ENCODE measurements around the gene CDIPT.

The CDIPT gene

DNA sequence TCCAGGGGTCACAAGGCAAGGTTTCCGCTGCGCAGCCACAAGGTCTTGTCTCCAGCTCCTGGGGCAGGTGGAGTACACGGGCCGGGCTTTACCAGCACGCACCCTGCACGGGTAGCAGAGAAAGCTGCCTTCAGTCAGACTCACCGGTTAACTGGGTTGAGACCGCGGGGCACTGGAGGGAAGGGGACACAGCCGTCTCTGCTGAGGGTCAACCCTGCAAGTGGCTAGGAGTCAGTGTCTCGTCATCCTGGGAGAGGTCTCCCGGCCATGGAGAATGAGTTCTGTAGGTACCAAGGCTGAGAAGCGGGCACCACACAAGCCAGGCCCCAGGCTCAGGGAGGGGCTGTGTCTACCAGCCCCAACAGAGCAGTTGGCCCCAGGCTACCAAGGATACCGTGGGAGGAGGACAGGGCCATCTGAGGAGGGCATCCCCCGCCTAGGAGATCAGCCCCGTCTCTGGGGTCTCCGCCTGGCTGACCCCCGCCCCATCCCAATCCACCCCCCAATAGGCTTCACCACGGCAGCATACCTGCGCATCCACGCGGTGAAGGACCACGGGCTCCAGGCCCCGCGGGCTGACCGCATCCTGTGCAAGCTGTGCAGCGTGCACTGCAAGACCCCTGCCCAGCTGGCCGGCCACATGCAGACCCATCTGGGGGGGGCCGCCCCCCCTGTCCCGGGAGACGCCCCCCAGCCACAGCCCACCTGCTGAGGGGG is 53.8 kb downstream of the CDIPT start:
- DNase-seq, result no peak

Measured in NCI-H1694 (cell line).